IPS DF 4.7 (cell line): ENCODE measurements around the gene POLR2H.
"Not testable (repeated sequence)": the region's sequence is repeated elsewhere in the genome, so short reads cannot be mapped to it uniquely, and the experiment has no call there.

Experiments used
- DNase-seq: peaks from one replicate; pipeline ENCODE4 v3.0.0-alpha.2; 2013; ENCODE audit warnings: low spot score; ENCODE audit errors: extremely low read depth

POLR2H gene

DNA sequence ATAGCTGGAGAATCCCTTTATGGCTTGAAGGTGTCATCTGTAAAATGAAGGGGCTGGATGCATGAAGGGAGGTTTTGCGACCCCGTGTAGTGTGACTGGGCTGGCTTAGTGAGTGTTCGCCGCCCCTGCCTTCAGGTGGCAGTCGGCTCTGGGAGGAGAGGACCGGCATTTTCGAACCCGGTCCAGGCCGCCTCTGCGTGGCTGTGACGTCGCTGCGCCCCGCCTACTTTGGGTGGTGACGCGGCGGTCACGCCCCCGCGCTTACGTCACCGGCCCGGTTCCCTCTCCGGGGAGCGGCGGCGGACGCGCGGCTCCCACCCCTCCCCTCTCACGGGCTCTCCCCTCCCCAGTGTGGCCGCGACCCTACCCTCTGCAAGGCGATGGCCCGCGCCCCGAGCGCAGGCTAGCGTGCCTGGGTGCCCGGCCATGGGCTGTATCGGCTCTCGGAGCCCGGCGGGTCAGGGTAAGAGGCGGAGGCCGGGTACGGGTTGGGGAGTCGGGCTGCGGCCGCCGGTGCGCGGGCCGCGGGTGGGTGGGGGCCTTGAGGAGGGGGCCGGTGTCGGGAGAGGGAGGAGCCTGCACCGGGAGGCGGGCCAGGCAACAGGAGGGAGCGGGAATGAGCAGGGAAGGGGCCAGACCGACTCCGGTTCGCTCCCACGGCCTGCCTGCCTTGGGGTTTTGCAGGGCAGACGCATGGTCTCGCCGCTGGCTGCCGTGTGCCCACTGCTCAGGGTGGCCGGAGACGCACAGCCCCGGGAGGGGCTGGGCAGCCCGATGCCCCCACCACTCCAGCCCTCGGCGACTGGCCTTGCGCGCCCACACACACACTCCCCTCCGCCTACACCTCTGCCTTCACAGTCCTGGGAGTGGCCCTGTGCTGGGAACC, 25.6 kb upstream of the POLR2H start:
- no peak for DNase-seq

DNA sequence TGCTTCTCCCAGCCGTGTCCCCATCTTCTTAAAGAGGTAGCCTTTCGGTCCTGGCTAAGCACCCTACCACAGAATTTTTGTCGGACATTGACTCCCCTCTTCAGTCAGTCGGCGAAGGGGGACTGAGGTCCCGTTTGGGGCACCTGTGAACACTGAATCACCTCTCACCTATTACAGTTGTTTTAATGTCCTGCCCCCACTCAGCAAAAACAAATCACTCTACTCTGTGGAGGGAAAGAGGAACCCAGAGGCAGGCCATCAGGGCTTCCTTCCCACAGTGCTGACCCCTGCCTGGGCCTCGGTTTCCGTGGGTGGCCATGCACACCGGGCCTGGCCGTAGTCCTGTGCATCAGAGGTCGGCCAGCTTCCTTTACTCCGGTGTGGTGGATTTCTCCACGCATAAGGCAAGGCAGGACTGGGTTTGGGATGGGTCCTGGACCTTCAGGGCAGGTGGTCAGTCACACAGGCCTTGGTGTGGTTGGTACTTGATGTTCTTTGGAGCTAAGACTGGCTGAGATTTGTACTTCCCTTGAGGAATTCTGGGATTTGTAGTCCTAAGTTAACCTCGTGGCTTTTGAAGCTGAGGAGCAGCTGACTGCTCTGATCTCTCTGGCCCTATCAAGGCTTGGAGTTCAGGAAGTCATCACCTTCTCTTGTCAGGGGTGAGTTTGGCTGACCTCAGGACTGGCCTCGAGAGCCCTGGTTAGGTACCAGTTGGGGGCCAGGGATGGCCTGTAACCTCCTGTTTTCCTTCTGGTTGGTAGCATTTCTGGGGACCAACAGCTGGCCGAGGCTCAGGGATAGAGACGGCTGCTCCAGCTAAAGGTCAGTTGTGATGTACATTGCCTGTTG, 24.7 kb upstream of the POLR2H start:
- no peak for DNase-seq

DNA sequence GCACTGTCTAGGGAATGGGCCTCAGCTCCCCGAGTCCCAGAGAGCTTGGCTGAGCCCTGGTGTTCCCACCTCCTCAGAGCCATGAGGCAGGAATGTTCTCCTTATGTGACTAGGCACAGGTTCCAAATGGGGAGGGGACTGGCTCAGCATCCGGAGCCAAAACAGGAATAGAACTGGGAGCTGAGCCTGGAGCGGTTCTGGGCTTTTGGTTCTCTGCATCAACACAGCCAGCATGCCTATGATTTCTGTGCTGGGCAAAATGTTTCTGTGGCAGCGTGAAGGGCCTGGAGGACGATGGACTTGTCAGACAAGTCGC, 24.2 kb upstream of the POLR2H start, which contains the start of gene FAM131A:
Gene FAM131A, plus strand, starts transcription at position 202 of the 316 bp plus-strand sequence. Its CDS starts 31 bp downstream, at position 233.
- DNase-seq = no peak

DNA sequence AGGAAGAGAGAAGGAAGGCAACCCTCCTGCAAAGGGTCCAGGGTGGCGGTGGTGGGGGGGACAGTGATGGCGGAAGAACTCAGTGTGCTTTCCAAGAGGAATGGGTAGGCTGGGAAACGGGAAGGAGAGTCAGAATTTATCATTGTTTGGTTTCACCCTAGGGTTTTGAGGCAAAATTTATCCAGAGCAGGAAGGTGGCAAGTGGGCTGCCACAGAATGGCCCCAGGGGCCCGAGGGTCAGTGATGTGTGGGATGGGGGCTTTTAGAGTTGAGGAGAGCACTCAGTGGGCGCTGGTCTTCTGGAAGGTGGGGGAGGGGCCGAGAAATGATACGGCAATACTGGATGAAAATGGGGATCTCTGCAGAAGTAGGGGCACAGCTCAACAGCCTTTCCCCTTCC, 23.5 kb upstream of the POLR2H start:
- DNase-seq = no peak

DNA sequence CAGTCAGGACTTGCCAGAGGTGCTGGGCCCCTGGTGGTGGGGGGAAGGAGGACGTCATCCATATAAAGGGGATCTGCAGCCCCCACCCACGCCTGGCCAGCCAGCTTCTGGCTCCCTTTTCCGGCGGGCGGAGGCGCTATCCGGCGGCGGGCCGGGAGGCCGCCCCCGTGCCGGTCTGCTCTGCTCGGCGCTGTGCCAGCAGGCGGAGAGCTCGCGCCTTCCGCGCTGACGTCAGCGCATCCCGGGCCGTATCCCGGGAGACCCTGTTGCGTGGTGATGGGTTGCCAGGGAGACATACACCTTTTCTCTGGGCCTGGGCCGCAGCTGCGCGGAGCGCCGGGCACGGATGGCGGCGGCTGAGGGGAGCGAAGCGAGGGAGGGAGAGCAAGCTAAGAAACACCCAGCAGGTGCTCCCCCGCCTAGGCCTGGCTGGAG, 23.0 kb upstream of the POLR2H start:
- DNase-seq = no peak

DNA sequence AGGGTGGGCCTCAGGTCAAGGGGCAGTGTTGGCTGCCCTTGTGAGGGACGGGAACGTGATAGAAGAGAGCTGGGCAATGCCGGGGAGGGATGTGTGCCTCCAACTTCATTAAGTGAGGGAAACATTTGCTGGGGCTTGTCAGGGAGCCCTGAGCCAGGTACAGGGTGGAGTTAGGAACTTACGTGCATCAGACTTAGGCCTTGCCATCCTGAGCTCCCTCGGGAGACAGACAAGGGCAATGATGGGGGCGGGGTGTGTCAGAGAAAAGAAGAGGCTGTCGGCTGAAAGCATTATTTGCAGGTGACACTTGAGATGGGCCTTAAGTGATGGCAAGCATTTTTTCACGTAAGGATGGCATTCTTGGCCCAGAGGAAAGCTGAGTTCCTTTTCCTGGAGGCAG, 22.5 kb upstream of the POLR2H start:
- no peak for DNase-seq

DNA sequence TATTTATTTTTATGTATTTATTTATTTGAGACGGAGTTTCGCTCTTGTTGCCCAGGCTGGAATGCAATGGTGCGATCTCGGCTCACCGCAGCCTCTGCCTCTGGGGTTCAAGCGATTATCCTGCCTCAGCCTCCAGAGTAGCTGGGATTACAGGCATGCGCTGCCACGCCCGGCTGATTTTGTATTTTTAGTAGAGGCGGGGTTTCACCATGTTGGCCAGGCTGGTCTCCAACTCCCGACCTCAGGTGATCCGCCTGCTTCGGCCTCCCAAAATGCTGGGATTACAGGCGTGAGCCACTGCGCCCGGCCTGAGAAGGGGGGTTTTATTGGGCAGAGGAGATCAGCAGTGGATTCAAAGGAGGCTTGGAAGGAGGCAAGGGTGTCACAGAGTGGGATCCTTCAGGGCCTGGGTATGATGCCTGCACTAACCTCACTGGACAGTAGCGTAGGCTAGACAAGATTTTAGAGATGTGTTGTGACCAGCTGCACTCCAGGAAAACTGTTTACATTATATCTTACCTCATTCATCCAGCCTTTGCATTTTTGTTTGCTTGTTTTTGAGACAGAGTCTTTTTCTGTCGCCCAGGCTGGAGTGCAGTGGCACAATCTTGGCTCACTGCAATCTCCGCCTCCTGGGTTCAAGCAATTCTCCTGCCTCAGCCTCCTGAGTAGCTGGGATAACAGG, 21.9 kb upstream of the POLR2H start:
- not testable (repeated sequence) for DNase-seq

DNA sequence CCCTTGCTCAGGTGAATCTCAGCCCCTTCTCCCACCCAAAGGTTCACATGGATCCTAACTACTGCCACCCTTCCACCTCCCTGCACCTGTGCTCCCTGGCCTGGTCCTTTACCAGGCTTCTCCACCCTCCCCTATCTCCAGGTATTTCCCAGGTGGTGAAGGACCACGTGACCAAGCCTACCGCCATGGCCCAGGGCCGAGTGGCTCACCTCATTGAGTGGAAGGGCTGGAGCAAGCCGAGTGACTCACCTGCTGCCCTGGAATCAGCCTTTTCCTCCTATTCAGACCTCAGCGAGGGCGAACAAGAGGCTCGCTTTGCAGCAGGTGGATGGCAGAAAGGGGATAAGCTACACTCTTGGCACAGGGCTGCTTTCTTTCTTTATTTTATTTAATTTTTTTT, 19.6 kb upstream of the POLR2H start:
- DNase-seq = no peak

DNA sequence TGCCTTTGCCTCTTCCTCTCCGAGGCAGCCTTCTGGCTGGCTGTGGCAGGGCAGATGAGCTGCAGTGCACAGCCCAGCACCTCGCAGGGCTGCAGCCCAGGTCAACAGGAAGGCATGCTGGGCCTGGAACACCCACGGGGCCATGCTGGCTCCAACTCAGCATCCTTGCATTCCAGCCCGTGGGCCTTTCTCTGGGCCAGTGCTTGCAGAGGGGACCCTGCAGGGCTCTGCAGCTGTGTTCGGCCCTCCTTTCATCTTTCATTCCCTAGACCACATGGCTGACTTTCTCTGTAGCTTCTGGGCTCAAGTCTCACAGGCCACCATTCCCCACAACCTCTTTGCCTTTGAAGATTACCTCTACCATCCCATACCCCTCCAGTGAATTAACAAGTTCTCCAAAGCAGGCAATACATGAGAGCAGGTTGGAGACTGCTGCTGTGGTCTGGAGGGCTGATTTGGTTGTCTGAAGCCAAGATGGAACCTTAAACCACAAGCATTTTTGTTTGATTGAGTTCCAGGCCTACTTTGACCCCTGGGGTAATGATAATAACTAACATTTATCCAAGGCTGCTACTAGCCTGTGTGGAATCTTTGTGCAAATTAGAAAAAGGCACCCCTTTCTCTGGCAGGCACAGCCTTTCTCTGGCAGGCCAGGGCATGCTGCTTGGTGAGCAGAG, 18.2 kb upstream of the POLR2H start:
- DNase-seq = no peak

DNA sequence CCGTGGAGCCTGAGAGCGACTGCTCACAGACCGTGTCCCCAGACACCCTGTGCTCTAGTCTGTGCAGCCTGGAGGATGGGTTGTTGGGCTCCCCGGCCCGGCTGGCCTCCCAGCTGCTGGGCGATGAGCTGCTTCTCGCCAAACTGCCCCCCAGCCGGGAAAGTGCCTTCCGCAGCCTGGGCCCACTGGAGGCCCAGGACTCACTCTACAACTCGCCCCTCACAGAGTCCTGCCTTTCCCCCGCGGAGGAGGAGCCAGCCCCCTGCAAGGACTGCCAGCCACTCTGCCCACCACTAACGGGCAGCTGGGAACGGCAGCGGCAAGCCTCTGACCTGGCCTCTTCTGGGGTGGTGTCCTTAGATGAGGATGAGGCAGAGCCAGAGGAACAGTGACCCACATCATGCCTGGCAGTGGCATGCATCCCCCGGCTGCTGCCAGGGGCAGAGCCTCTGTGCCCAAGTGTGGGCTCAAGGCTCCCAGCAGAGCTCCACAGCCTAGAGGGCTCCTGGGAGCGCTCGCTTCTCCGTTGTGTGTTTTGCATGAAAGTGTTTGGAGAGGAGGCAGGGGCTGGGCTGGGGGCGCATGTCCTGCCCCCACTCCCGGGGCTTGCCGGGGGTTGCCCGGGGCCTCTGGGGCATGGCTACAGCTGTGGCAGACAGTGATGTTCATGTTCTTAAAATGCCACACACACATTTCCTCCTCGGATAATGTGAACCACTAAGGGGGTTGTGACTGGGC, 16.8 kb upstream of the POLR2H start:
- no peak for DNase-seq

DNA sequence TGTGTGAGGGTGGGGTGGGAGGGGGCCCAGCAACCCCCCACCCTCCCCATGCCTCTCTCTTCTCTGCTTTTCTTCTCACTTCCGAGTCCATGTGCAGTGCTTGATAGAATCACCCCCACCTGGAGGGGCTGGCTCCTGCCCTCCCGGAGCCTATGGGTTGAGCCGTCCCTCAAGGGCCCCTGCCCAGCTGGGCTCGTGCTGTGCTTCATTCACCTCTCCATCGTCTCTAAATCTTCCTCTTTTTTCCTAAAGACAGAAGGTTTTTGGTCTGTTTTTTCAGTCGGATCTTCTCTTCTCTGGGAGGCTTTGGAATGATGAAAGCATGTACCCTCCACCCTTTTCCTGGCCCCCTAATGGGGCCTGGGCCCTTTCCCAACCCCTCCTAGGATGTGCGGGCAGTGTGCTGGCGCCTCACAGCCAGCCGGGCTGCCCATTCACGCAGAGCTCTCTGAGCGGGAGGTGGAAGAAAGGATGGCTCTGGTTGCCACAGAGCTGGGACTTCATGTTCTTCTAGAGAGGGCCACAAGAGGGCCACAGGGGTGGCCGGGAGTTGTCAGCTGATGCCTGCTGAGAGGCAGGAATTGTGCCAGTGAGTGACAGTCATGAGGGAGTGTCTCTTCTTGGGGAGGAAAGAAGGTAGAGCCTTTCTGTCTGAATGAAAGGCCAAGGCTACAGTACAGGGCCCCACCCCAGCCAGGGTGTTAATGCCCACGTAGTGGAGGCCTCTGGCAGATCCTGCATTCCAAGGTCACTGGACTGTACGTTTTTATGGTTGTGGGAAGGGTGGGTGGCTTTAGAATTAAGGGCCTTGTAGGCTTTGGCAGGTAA, 16.0 kb upstream of the POLR2H start:
- DNase-seq = no peak

DNA sequence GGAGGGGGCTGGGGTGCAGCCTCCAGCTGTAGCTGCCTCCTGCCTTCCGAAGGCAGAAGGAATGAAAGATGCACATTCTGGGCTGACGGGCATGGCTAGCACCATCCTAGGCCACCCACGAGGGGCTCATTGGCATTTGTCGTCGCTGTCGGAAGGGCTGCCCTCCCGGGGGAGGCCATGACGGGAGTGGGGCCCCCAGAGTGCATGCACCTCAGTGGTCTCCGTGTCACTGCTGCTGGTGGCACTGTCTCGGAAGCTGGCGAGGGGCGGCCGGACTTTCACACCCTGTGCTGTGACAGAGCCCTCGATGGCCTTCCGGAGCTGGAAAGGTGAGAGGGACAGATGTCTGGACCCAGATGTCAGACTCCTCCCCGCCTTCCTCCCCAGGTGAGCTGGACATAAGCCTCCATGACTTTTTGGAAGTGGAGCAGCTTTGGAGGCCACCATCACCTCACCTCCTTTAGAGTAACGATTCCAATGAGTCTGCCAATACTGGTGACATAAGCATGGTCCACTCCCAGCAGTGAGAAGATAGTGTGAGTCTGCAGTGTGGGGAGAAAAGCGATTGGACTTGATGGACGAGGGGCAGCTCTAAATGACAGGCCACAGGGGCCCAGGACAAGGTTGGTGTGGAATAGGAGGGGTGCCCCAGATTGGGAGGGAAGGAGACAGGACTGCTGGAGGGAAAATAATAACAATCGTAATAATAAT, 14.9 kb upstream of the POLR2H start:
- DNase-seq = no peak

DNA sequence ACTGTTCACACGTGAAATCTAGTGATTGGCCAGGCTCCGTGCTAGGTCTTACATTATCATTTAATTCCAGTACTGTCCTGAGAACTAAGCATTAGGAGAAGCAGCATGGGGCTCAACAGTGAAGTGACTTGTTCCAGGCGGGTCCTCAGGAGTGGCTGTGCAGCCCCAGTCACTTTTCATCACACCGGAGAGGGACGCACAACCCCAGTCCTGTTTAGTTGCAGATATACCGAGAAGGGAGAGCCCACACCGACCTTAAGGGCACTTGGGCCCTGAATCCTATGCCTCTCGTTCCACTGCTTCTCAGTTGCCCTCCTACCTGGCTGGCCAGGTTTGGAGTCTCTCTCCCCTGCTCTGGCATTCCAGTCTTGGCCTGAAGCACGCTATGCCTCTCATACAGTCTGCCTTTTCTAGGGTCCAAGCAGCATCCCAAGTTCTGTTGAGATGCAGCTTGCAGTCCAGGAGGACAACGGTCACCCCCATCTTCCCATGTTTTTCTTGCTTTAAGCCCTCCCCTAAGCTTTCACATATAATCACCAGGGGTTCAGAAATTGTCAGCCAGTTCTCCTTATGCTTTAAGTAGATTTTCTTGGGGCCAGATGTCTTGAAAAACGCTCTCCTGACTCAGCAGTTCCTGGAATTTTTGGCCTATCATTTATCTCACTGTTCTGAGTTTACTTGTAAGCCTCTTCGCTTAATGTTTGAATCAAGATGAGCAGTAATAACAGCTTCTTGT, 14.0 kb upstream of the POLR2H start:
- no peak for DNase-seq

DNA sequence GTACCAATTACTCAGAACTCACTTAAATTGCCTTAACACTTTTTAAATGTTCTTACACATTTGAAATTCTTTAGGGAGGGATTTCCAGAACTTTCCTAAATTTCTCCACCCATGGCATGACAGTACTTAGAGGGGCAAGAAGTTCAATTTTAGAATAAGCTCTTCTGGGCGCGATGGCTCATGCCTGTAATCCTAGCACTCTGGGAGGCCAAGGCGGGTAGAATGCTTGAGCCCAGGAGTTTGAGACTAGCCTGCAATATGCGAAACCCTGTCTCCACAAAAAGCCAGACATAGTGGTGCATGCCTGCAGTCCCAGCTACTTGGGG, 13.5 kb upstream of the POLR2H start:
- DNase-seq = no peak

DNA sequence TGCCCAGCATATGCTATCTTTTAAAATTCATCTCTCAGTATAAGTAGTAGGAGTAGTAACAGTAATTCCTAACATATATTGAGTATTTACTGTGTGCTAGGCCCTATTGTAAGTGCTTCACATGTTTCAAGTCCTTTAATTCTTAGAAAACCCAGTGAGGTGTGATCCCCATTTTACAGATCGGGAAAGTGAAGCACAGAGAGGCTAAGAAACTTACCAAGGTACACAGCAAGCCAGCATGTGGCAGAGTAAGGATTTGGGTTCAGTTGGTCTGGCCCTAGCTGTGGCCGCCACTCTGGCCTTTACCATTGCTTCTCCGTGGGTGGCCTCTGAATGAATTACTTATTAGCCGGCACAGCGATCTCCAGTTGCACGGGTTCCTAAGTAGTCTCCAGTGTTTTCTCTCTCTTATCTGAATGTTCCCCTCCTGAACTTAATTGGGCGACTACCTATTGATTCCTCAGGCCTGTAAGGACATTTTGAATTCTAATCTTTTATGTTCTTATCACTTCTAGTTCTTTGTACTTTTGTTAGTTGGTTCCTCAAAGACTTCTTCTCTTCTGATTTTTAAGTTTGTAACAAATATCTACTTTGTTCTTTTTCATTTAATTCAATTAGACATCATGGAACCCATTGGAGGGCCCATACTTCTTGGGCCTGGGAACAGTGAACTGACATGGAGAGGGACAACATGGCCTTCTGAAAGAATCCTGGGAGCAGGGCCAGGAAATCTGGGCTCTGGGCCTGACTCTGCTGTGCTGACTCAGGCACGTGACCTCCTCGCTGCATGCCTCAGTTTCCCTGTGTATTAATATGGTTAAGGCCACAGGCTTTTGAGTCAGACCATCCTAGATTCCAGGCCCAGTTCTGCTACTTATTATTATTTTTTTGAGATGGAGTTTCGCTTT, 11.7 kb upstream of the POLR2H start:
- no peak for DNase-seq

DNA sequence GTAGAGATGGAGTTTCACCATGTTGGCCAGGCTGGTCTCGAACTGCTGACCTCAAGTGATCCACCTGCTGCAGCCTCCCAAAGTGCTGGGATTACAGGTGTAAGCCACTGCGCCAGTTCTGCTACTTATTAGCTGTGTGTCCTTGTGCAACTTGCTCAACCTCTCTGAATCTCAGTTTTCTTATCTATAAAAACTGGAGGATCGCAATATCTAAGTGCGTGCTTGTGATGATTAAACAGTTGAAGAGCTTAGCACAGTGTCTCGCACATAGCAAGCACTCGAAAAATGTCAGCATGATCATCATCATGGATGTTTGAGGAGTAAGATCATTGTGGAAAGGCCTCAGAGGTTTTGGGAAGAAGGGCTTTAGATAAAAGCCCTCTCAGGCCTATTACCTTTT, 10.9 kb upstream of the POLR2H start:
- no peak for DNase-seq

DNA sequence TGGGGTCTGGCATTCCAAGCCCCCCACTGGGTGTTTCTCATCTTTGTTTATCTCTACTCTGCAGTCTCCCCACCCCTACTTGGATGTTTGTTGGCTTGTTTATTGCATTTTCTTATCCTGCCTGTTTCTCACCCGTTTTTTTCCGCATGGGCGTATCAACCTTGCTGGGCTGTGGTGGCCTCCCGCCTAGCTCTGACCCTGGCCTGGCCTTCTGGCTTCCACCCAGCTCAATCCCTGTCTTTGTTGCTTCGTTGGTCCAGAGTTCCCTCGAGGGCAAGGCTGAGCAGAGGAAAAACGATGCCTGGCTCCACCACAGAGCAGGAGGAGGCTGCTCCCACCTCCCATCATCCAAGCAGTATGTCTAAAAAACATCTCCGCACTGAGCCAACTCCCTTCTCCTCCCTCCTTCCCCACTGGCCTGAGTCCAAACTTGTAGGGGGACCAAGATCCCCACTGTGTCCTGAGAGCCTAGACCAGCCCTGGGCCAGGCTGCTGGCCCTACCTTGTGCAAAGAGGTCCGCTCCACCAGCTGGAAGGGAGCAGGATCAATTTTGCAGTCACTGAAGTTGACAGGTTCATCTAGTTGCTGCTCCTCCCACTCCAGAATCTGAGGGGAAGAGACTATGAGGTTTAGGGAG, 9.9 kb upstream of the POLR2H start:
- DNase-seq = no peak
